ENCODE data around the gene AMFR. TPM values are rescaled to one million over a fixed set of nuclear protein-coding genes. Genes with fewer than 3 reads are reported as not detected.

AMFR gene
- total and polyA plus RNA-seq, 2 of the 8 experiments (the other 6 are each of a cell fraction or from before 2014, with no cell fraction given) = 18.6 to 21.7 TPM

GRCh38 chr16:56411624-56412023, 13.7 kb downstream of the AMFR start:
- peaks cover 0 to 3% (median 1%) of the 10 kb centered on the region in 4 experiments; a peak in 2 of 8 replicates for H3K36me3 ChIP-seq (ENCODE audit: control insufficient read depth in 2 of 4, insufficient read depth in 4 of 4, low read length in 3 of 4)

More at GRCh38 chr16:56411624-56412023, 13.7 kb downstream of the AMFR start:
- Histone ChIP-seq H2AK5ac (ENCODE audit: low read depth, low read length) (no peak overlapping the region), H3K27ac (ENCODE audit: low read depth, low read length) (no peak overlapping the region), H3K14ac (ENCODE audit: insufficient read length) (no peak overlapping the region), H4K20me1 (replicated peaks in 1 of 2; ENCODE audit: control insufficient read depth in 1 of 2, insufficient read depth in 2 of 2, low read length in 2 of 2) (no peaks in the 10 kb centered on the region), H3K18ac (ENCODE audit: extremely low read depth, low read length) (no peak overlapping the region), H3K27me3 (replicated peaks in 1 of 4; ENCODE audit: control insufficient read depth in 3 of 4, extremely low read depth in 1 of 4, insufficient read depth in 3 of 4, low read length in 3 of 4) (no peaks in the 10 kb centered on the region), H4K5ac (ENCODE audit: insufficient read length, low read depth, low read length) (no peak overlapping the region), H3K9me3 (ENCODE audit: insufficient read depth in 2 of 2, low read depth in 1 of 2, low read length in 1 of 2) (no peaks in the 10 kb centered on the region), H4K8ac (ENCODE audit: extremely low read depth, insufficient read depth, low read length) (no peak overlapping the region), H3K4me2 (ENCODE audit: insufficient read depth in 1 of 2, low read depth in 2 of 2, low read length in 2 of 2) (no peak overlapping the region), H2BK20ac (ENCODE audit: low read length) (no peak overlapping the region), H2BK15ac (ENCODE audit: low read length) (no peak overlapping the region), H2BK5ac (ENCODE audit: low read depth, low read length) (no peak overlapping the region), H2BK12ac (ENCODE audit: low read depth, low read length) (no peak overlapping the region), H3K4me3 (ENCODE audit: extremely low read depth in 1 of 4, insufficient read depth in 2 of 4, low read depth in 3 of 4, low read length in 4 of 4) (no peak overlapping the region), H3K4me1 (replicated peaks in 1 of 4; ENCODE audit: control insufficient read depth in 3 of 4, insufficient read depth in 4 of 4, low read length in 3 of 4) (peaks cover 0 to 7% (median 0%) of the 10 kb centered on the region in 4 experiments; a peak in 2 of 7 replicates), H2AFZ (ENCODE audit: low read length) (no peak overlapping the region), H4K91ac (replicated peaks; ENCODE audit: insufficient read length, low read length) (no peak overlapping the region), H2BK120ac (replicated peaks; ENCODE audit: low read depth, low read length) (no peak overlapping the region), H3K79me2 (ENCODE audit: control insufficient read depth in 1 of 2, insufficient read depth in 2 of 2, low read length in 2 of 2) (no peaks in the 10 kb centered on the region), H3K9ac (replicated peaks in 1 of 4; ENCODE audit: extremely low read depth in 1 of 4, low read depth in 3 of 4, low read length in 3 of 4) (no peak overlapping the region), H3K4ac (replicated peaks; ENCODE audit: insufficient read length, low read depth, low read length) (no peak overlapping the region), H3K56ac (replicated peaks; ENCODE audit: insufficient read length, low read depth, low read length) (no peak overlapping the region), H3K79me1 (ENCODE audit: low read depth, low read length) (0 out of 2 replicates have a peak, but pooled peaks cover 2% of the 10 kb centered on the region), H3K23ac (ENCODE audit: insufficient read length) (peak overlapping the region; percentile 72), H3K23me2 (ENCODE audit: low read depth, low read length) (no peaks in the 10 kb centered on the region)
- FAIRE-seq (no peak), DNase-seq (ENCODE audit: low read depth in 1 of 2, low spot score in 2 of 2) (no peak)
- 93% methylated on average over 2 of the region's 2 CpGs; no CpG with 5 or more reads in 1 of the 2 experiments for WGBS, 2 experiments (ENCODE audit: extremely low coverage in 1 of 2, insufficient coverage in 1 of 2, insufficient read length in 1 of 2, insufficient replicate concordance in 2 of 2, low coverage in 1 of 2, low lambda C conversion rate in 2 of 2, missing lambda C conversion rate in 1 of 2)
- POLR2A ChIA-PET (ENCODE audit: partially characterized antibody) = no interaction called here
- TF ChIP-seq SIN3A (conservative IDR thresholded peaks at IDR 0.05 in 1 of 2, IDR thresholded peaks at IDR 0.05 in 1 of 2; ENCODE audit: low read depth in 1 of 2, low read length in 2 of 2) (no peak), HDAC2 (IDR thresholded peaks at IDR 0.05; ENCODE audit: borderline replicate concordance in 1 of 2, low read depth in 2 of 2, low read length in 2 of 2) (no peak), KDM1A (IDR thresholded peaks at IDR 0.05; ENCODE audit: borderline replicate concordance, low read length) (no peak), POU5F1 (IDR thresholded peaks at IDR 0.05; ENCODE audit: low read depth, low read length) (no peak), GABPA (IDR thresholded peaks at IDR 0.05; ENCODE audit: borderline replicate concordance, insufficient read depth, low read length) (no peak), SP1 (IDR thresholded peaks at IDR 0.05; ENCODE audit: low read depth, low read length) (no peak), TEAD4 (IDR thresholded peaks at IDR 0.05; ENCODE audit: low read depth, low read length) (no peak), TAF7 (optimal IDR thresholded peaks at IDR 0.05; ENCODE audit: borderline replicate concordance, low read depth, low read length) (no peak), YY1 (IDR thresholded peaks at IDR 0.05; ENCODE audit: low read depth, low read length) (no peak), POLR2A (IDR thresholded peaks at IDR 0.05; ENCODE audit: control extremely low read depth in 1 of 2, low read depth in 2 of 2, low read length in 2 of 2) (no peak)
- CTCF ChIA-PET (ENCODE audit: partially characterized antibody) = no interaction called here
